HFFc6 (cell line): Measurements from ENCODE around the gene IGFBP7. TPM values are rescaled to one million over a fixed set of nuclear protein-coding genes. Genes with fewer than 3 reads are reported as not detected.

Experiments
- DNase-seq: peaks from one replicate; pipeline ENCODE4 v3.0.0-alpha.2; 2018
- H3K27ac Mint-ChIP-seq: 2 replicates; pipeline ENCODE4 v1.8.0; 2020; ENCODE audit warnings: mild to moderate bottlenecking, mixed read lengths
- H3K27me3 Mint-ChIP-seq: 2 replicates; pipeline ENCODE4 v1.8.0; 2021; ENCODE audit warnings: mild to moderate bottlenecking, moderate library complexity, mixed read lengths; ENCODE audit not compliant: insufficient read depth
- H3K36me3 Mint-ChIP-seq: 2 replicates; pipeline ENCODE4 v1.8.0; 2021; ENCODE audit warnings: low read depth, mixed read lengths
- H3K4me1 Mint-ChIP-seq: 2 replicates; pipeline ENCODE4 v1.8.0; 2020; ENCODE audit warnings: low read depth, mixed read lengths
- H3K4me3 Mint-ChIP-seq: 2 replicates; pipeline ENCODE4 v1.8.0; 2020; ENCODE audit warnings: mild to moderate bottlenecking, moderate library complexity, mixed read lengths
- H3K9me3 Mint-ChIP-seq: 2 replicates; pipeline ENCODE4 v1.8.0; 2020; ENCODE audit warnings: mild to moderate bottlenecking, mixed read lengths
- CTCF ChIP-seq: fragments of 200-600 bp; sonication (generic); IDR thresholded peaks from 2 replicates; pipeline ENCODE4 v1.5.0; 2021; ENCODE audit warnings: antibody characterized with exemption, mild to moderate bottlenecking
- total RNA-seq, 6 experiments: library from RNA; stranded (reverse); fragmentation: NEBNext Ultra II Directional; extraction: Animal tissue kit (Norgen Biotek cat#: 25700); gene quantifications; 2 replicates in 1 of 6; 3 replicates in 5 of 6; pipeline ENCODE4 v1.2.3, GENCODE V29; 2021

Gene IGFBP7
- total RNA-seq, 6 experiments from 2014 or later = 464 to 821 (median 485) TPM

DNA sequence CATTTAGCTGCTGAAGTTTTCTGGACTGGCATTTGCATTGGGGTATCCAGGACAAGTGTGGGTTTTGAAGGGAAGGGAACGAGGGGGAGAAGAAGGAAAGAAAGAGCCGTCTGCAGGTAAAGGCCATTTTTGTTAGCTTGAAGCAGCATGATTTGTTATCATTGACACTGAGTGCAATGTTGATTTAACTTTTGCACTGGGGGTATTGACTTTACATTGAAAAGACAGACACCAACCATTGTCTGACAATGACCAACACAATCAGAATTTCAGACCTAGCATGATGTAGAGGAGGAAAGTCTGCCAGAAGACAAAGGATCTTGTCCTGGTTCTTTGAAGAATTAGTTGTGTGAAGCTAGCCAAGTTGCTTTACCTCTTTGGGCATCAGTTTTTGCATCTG is 39.6 kb upstream of the IGFBP7 start:
- no peaks in the 10 kb centered on the region for H3K9me3 Mint-ChIP-seq
- H3K4me3 Mint-ChIP-seq = no peak overlapping the region
- H3K27ac Mint-ChIP-seq = no peak overlapping the region
- no peaks in the 10 kb centered on the region for H3K36me3 Mint-ChIP-seq
- peaks cover 70% of the 10 kb centered on the region for H3K4me1 Mint-ChIP-seq
- TF ChIP-seq CTCF = no peak
- peaks cover 2% of the 10 kb centered on the region; the same call in 1 of the 2 replicates for H3K27me3 Mint-ChIP-seq
- DNase-seq = no peak

DNA sequence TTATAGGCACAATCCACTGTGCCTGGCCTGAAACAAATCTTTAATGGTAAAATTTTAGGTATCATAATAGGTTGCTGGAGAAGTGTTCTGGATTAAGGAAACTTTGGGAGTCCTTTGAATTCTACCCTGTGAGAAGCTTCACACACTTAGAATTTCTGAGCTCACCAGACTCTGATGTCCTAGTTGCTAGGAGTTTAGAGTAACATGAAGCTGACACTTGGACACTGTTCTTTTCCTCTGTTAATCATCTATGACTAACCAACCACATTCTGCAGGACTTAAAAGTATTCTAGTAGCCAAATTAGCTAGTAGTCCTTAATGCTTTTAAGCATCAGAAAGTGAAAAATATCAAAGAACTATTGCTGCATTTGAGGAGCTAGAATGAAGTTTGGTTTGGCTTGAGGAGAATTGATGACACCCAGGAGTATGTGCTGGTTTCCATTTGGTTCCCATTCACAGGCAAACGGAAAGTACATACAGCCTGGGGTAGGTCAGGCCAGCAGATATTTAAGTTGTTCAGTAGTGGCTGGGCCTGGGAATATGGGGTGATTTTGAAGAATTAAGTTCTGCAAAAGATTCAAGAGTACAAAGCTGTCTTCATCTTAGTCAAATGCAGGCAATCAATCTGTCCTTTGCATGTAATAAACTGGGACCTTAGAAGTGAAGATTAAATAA is 38.8 kb upstream of the IGFBP7 start:
- Mint-ChIP-seq H3K27ac (peak overlapping the region; percentile 99), H3K4me1 (peaks cover 66% of the 10 kb centered on the region), H3K36me3 (no peaks in the 10 kb centered on the region), H3K27me3 (peaks cover 2% of the 10 kb centered on the region; the same call in 1 of the 2 replicates), H3K4me3 (peak overlapping the region; percentile 71), H3K9me3 (no peaks in the 10 kb centered on the region)
- DNase-seq = peak; percentile 90
- no peak for TF ChIP-seq CTCF

- TF ChIP-seq CTCF = no peak
- Mint-ChIP-seq H3K27ac (peak overlapping the region; percentile 99), H3K9me3 (no peaks in the 10 kb centered on the region), H3K36me3 (no peaks in the 10 kb centered on the region), H3K4me3 (peak overlapping the region; percentile 71), H3K4me1 (peaks cover 60% of the 10 kb centered on the region), H3K27me3 (peaks cover 2% of the 10 kb centered on the region; the same call in 1 of the 2 replicates)
- no peak for DNase-seq
Observed at GRCh38 chr4:57148177-57148576, 38.0 kb upstream of the IGFBP7 start.

GRCh38 chr4:57147335-57148060 is 37.3 kb upstream of the IGFBP7 start:
- H3K4me1 Mint-ChIP-seq = peaks cover 60% of the 10 kb centered on the region
- TF ChIP-seq CTCF = no peak
- no peaks in the 10 kb centered on the region for H3K9me3 Mint-ChIP-seq
- peak overlapping the region; percentile 71 for H3K4me3 Mint-ChIP-seq
- no peaks in the 10 kb centered on the region for H3K36me3 Mint-ChIP-seq
- peak overlapping the region; percentile 99 for H3K27ac Mint-ChIP-seq
- H3K27me3 Mint-ChIP-seq = peaks cover 2% of the 10 kb centered on the region; the same call in 1 of the 2 replicates
- peak; percentile 92 for DNase-seq

GRCh38 chr4:57146444-57146843 is 36.3 kb upstream of the IGFBP7 start:
- H3K4me1 Mint-ChIP-seq = peaks cover 60% of the 10 kb centered on the region
- peaks cover 2% of the 10 kb centered on the region; the same call in 1 of the 2 replicates for H3K27me3 Mint-ChIP-seq
- no peak for TF ChIP-seq CTCF
- H3K27ac Mint-ChIP-seq = peak overlapping the region; percentile 99
- H3K9me3 Mint-ChIP-seq = no peaks in the 10 kb centered on the region
- no peak for DNase-seq
- no peaks in the 10 kb centered on the region for H3K36me3 Mint-ChIP-seq
- H3K4me3 Mint-ChIP-seq = no peak overlapping the region
